T follicular helper cell (primary cell): Measurements from ENCODE around the gene TSSC4.

ENCODE experiments used
- DNase-seq: peaks from one replicate; pipeline ENCODE4 v3.0.0-alpha.2; 2020; ENCODE audit warnings: low read depth

Gene TSSC4

GRCh38 chr11:2449548-2450320 is 49.2 kb downstream of the TSSC4 start:
- no peak for DNase-seq

GRCh38 chr11:2450321-2451041 is 49.9 kb downstream of the TSSC4 start:
- DNase-seq = no peak

- no peak for DNase-seq
Observed at GRCh38 chr11:2451336-2451735, 50.8 kb downstream of the TSSC4 start.

- DNase-seq = no peak
Observed at GRCh38 chr11:2451916-2452315, 51.4 kb downstream of the TSSC4 start.

- DNase-seq = no peak
Observed at GRCh38 chr11:2452321-2453012, 51.9 kb downstream of the TSSC4 start.

GRCh38 chr11:2453436-2453835 is 52.9 kb downstream of the TSSC4 start:
- no peak for DNase-seq
